ENCODE measurements around the gene LRP1.

LRP1 gene

DNA sequence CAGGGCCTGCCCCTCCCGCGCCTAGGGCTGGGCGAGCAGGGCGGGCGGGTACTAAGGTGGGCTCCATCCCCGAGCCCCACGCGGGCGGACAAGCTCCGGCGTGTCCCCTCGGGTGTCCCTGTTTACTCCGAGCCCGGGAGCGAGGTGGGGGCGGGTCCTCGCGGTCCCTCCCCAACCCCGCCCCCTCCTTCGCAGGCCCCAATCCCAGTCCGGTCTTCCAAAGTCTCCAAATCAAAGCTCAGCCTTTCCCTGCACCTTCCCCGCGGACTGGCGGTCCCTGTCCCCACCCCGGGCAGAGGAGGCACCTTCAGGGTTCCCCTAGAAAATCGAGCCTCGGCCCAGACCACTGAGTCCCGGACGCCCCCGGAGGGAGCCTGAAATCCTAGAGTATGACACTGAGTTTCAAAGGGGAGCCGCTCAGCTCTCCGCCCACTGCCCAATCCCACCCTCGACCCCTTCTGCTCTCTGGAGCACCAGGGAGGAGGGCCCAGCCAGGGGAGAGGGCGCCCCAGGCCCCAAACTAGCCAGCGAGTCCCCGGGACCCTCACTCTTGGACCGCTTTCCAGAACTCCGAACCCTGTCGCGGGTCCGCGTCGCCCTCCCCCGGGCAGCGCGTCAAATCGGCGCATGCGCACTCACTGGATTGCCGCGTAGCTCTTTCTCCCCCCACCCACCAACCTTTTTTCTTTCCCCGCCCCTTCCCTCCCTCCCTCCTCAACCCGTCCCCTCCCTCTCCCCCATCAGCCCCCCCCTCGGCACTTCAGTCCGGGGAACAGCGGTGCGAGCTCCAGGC, at the start of gene LRP1:
Gene LRP1 (plus strand): TSS at position 758 of the 793 bp plus-strand sequence. CDS start 482 bp downstream, outside the sequence.
- peak; percentile 73 for DNase-seq (ENCODE audit: low read depth, low spot score)

DNA sequence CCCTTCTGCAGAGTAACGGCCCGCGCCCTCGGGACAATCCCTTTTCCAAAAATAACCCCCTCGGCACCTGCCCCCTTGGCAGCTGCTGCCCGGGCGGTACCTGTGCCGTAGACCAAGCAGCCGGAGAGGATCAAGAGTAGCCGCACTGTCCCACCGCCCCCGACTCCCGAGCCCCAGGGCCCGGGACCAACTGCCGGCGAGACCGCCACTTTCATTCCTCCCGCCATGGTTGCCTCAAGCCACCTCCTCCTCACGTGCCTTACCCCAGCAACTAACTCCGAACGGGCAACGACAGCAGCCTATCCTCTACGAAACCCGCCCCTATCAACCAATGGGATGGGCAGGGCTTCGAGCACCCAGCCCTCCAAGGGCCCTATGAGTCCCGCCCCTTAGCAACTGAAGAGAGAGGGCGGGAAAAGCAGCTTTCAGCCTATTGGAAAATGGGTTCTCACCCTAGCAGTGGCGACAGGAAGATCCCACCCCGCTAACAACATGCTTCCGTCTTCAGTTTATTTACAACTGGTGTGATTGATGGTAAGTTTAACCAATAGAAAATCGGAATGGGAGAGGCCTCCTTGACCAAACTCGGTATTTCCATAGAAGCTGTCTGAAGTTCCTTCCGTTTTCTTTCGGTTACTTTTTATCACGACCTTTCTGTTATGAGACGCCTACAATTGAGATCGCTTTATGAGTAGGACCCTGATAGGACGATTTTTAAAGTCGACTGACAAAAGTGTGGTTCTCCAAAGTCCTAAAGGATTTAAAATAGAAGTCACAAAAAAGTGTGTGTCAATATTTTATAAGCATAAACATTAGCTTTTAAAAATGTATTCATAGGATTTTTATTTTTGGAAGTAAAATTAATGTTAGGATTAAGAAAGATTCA, 49.5 kb upstream of the LRP1 start, which contains the start of gene NEMP1:
Gene NEMP1 (minus strand): TSS at position 273 of the 886 bp plus-strand sequence. CDS start 46 bp downstream, at position 227.
- DNase-seq (ENCODE audit: low read depth, low spot score) = peak; percentile 99

DNA sequence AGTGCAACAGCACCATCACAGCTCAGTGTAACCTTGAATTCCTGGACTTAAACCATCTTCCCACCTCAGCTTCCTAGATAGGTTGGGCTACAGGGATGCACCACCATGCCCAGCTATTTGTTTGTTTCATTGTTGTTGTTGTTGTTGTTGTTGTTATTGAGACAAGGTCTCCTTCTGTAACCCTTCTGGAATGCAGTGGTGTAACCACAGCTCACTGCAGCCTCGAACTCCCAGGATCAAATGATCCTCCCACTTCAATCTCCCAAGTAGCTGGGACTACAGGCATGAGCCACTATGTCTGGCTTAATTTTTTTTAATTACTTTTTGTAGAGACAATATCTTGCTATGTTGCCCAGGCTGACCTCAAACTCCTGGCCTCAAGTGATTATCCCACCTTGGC, 48.5 kb upstream of the LRP1 start:
- no peak for DNase-seq (ENCODE audit: low read depth, low spot score)

DNA sequence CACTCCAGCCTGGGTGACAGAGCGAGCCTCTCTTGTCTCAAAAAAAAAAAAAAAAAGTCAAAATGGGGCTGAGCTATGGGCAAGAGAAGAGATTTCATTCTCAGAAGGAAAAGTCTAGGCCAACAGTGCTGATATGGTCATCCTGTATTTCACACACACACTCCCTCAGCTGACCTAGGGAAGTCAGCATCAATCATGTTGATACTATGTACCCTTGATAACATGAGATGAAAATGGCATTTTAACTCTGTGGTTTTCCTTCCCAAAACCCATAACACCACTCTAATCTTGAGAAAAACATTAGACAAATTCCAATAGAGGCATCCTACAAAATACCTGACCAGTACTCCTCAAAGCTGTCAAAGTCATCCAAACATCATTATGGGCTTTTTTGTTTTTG, 47.4 kb upstream of the LRP1 start:
- no peak for DNase-seq (ENCODE audit: low read depth, low spot score)

DNA sequence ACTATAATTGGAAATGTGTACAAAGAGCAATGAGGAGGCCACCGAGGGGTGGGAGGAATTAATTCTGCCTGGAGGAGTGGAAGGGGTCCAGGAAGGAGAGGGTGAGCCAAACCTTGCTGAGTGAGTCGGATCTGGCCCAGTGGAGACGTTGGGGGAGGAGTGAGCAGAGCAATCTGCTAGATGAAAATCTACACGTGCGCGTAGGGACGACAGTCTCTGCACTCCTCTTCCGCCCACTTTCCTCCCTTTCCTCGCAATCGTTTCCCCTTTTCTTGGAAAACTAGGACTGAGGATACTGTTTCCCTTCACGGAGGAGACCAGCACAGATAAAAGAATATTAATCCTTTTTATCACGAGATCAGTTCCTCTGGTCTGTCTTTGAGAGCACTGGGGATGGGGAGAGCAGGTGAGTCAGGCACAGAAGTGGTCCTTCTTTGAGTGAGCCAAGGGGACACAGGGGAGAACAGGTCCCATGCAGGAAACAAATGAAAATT, 42.2 kb upstream of the LRP1 start:
- no peak for DNase-seq (ENCODE audit: low read depth, low spot score)

DNA sequence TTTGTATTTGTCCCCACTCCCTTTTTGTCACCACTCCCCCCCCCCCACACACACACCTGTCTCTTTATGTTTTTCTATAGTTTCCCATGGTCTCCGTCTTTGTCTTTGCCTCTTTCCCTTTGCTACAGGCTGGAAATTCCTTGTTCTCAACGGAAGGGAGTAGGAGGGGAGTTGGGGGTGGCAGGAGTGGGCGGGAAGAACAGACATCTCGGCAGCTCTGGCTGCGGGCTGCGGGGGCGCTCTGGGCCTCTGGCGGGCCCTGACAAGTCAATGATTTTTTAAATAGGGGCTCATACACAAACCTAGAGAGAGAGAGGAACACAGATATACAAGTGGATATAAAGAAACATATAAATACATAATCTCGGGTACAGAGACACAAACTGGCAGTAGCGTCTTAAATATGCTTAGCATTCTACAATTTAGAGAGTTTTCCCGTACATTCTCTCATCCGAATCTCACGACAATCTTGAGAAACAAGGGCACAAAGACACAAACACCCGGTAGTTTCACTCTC, 41.7 kb upstream of the LRP1 start:
- DNase-seq (ENCODE audit: low read depth, low spot score) = no peak

DNA sequence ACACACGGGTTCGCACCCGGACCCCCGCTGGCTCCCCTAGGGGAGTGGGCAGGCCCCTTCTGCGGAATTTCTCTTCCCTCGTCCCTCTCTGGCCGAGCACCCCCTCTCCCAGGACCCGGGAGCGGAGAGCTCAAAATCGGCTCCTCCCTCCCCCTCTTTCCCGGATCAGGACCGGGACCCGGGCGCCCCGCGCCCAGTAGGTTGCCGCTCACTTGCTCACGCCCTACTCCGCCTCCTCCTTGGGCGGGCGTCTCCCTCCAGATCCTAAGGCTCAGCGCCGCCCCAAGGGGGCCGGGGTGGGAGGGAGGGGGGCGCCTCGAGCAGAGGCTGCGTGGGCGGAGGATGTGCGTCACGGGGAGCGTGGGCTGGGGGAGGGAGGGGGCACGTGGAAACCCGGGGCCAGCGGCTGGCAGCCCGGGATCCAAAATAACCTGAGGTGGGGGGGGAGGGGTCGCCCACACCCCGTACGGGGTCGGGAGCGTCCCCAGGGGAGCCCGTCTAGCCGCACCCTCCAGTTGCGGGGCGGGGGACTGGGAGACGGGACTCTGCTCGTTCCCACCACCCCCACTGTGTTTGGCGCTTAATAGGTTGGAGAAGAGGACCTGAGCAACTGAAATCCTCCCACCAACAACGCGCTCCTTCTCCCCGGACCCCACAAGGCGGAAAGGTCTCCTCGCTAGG, 41.1 kb upstream of the LRP1 start:
- no peak for DNase-seq (ENCODE audit: low read depth, low spot score)

DNA sequence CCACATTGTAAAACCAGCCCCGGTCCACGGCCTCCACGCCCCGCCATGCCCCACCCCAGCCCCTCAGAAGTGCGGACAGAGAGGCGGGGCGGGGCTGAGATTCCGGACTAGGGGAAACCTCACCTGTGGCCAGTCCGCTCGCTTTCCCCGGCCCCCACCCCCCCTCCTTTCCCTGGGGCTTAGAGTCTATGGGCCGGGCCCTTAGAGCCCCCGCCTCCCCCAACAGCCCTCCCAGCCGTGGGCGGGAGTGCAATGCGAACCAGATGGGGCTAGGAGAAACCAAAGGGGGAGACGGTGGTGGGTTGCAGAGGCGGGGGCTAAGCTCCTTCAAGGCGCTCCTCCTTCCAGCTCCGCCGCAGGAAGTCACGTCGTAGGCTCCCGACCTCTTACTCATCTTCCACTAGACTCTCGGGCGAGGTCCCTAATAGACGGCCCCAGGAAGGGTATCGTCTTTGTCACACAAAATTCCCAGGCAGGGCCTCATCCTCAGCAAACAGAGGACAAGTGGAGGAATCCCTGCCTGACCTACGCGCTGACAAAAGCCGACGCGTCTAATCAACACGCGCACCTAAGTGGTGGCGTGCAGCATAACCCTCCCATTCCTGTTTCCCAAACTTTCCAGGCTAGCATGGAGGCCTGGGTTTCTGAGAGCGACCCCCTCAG, 40.5 kb upstream of the LRP1 start:
- peak; percentile 80 for DNase-seq (ENCODE audit: low read depth, low spot score)

DNA sequence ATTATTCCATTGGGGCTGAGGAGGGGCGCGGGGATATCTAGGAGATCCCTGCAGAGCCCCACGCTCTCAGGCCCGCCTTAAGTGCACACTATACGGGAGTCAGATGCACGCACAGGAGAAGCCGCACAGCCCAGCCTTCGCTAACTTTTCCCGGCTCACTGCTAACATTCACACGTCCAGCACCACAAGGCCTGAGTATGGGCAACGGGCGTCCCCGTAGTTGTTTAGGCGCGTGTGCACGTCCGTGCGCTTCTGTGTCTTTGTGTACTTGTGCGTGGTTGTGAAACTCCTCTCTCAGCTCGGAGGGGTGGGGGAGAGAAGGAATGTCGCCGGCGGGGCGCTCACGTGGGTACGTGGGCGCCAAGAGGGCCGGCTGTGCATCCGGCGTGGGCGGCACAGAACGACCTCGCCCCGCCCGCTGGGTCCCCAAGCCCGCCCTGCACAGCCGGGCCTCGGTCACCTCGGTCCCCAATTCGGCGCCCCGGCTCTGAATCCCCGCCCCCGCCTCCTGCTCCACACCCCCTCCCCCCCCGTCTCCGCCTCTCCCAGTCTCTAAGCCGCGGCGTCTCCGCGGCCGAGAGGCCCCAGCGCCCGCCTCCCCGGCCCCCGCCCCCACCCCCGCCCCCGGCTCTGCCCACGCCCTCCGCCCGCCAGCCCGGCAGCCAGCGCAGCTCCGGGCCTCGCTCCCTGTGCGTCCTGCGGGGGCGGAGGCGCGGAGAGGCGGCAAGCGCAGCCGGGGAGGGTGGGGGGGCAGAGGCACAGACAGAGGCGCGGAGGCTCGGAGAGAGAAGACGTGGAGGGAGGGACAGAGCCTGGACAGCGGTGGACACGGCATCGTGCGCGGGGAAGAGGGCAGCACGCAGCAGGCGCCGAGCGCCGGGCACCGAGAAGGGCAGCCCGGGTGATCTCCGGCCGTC, 39.7 kb upstream of the LRP1 start, which contains the start of gene NAB2:
Gene NAB2 (plus strand): TSS at position 761 of the 917 bp plus-strand sequence. CDS start 158 bp downstream, outside the sequence.
- DNase-seq (ENCODE audit: low read depth, low spot score) = peak; percentile 81

DNA sequence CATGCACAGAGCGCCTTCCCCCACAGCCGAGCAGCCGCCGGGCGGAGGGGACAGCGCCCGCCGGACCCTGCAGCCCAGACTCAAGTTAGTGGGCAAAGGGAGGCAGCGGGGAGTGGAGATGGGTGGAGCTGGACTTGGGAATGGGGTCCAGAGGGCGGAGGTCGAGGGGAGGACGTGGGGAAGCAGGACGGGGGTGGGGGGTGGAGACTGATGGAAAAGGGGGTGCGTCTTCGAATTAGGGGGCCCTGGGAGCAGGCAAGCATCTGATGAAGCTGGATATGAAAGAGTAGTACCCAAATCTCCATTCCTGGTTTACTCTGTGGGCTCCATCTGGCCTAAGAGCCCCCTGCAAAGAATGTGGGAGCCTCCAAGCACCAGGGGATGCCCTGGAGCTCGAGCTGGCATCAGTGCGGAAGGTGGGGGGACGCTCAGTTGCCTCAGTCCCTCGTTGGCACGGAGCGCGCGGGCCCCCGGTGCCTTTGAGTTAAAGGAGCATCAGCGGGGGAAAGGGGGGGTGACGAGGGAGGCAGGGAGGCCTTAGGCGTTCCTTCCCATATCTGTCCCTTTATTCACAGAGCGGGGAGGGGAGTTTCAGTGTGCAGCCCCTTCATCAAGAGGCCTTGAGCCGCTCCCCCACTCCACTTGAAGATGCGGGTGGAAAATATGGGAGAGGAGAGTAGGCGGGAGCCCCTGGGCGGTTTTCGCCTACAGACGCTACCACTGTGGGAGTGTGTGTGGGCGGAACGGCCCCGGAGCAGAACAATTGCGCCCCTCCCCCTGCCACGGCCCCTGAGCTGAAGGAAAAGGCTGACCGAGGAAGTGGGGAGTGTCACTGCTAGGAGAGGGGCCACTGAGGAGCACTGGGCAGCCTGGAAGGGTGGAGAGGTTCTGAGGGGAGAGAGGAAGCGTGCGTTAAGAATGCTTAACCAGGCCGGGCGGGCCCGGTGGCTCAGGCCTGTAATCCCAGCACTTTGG, 38.7 kb upstream of the LRP1 start:
- no peak for DNase-seq (ENCODE audit: low read depth, low spot score)

DNA sequence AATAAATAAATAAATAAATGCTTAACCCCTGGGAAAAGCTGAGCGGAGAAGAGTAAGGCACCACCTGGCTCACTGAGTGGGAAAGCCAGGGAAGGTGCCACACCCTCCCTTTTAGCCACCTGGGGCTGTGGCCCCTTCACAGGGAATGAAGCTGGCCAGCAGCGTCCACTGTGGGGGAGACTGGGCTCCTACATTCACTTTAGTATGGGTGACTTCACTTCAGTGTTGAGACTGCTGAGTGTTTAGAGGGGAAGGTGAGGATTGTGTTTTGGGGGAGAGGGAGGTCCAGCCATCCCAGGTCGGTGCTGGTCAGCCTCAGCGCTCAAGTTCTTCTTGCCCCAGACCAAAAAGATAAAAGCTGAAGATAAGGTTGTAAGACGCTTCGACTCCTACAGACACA, 37.8 kb upstream of the LRP1 start:
- DNase-seq (ENCODE audit: low read depth, low spot score) = no peak

DNA sequence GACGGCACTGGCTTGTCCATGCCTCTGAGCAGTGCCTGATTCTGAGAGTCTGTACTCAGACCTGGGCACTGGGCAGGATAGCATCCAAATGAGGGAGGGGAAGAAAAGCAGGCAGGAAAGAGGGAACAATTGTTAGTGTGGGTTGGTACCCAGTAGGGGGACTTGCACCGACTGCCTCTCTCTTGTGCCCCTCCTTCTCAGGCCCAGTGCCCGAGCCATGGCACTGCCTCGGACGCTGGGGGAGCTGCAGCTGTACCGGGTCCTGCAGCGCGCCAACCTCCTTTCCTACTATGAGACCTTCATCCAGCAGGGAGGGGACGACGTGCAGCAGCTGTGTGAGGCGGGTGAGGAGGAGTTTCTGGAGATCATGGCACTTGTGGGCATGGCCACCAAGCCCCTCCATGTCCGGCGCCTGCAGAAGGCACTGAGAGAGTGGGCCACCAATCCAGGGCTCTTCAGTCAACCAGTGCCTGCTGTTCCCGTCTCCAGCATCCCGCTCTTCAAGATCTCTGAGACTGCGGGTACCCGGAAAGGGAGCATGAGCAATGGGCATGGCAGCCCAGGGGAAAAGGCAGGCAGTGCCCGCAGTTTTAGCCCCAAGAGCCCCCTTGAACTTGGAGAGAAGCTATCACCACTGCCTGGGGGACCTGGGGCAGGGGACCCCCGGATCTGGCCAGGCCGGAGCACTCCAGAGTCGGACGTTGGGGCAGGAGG, 37.2 kb upstream of the LRP1 start:
- DNase-seq (ENCODE audit: low read depth, low spot score) = no peak

DNA sequence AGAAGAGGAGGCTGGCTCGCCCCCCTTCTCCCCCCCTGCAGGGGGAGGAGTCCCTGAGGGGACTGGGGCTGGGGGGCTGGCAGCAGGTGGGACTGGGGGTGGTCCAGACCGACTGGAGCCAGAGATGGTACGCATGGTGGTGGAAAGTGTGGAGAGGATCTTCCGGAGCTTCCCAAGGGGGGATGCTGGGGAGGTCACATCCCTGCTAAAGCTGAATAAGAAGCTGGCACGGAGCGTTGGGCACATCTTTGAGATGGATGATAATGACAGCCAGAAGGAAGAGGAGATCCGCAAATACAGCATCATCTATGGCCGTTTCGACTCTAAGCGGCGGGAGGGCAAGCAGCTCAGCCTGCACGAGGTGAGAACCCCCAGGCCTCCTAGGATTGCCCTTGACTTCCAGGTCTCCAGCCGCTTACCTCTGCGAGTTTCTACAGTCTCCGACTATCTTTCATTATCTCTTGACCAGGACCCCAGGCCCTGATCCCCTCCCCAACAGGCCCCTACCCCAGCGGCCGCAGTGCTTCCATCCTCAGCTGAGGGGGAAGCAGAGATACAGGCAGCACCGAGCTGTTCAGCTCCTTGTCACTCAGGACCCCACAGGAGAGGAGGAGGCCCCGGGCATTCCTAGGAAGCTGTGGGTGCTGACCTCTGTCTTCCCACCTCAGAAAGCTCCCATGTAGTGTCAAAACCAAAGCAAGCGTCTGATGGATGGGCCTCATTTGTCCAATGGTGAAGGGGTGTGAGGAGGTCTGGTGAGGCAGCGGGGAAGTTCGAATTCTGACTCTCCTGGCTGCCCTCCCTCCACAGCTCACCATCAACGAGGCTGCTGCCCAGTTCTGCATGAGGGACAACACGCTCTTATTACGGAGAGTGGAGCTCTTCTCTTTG, 36.4 kb upstream of the LRP1 start:
- no peak for DNase-seq (ENCODE audit: low read depth, low spot score)

DNA sequence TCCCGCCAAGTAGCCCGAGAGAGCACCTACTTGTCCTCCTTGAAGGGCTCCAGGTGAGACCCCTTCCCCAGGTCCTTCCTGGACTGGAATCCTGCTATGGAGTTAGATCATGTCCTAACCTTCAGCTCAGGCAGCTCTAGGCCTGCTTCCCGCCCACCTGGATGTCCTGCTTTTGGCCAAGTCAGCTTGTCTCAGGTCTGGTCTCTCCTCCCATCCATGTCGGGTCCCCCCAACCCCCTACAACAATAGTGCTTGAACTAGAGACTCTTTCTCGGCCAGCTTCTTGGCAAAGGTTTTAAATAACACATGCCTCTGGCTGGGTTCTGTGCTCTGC, 35.8 kb upstream of the LRP1 start:
- DNase-seq (ENCODE audit: low read depth, low spot score) = no peak

DNA sequence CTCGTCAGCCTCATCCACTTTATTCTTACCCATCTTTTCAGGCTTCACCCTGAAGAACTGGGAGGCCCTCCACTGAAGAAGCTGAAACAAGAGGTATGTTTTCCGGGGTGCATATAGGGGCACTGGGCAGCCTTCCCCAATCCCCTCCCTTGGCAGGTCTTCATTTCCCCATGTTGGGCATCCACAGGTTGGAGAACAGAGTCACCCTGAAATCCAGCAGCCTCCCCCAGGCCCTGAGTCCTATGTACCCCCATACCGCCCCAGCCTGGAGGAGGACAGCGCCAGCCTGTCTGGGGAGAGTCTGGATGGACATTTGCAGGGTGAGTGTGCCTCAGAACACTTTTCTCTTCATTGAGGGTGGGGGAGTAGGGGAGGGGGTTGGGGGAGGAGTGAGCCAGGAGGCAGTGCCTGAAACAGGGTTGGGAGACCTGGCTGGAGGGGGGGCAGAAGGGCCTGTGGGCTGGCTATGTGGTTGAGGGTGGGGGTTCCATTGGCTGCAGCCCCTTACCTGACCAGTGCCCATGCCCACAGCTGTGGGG, 35.3 kb upstream of the LRP1 start:
- DNase-seq (ENCODE audit: low read depth, low spot score) = no peak

DNA sequence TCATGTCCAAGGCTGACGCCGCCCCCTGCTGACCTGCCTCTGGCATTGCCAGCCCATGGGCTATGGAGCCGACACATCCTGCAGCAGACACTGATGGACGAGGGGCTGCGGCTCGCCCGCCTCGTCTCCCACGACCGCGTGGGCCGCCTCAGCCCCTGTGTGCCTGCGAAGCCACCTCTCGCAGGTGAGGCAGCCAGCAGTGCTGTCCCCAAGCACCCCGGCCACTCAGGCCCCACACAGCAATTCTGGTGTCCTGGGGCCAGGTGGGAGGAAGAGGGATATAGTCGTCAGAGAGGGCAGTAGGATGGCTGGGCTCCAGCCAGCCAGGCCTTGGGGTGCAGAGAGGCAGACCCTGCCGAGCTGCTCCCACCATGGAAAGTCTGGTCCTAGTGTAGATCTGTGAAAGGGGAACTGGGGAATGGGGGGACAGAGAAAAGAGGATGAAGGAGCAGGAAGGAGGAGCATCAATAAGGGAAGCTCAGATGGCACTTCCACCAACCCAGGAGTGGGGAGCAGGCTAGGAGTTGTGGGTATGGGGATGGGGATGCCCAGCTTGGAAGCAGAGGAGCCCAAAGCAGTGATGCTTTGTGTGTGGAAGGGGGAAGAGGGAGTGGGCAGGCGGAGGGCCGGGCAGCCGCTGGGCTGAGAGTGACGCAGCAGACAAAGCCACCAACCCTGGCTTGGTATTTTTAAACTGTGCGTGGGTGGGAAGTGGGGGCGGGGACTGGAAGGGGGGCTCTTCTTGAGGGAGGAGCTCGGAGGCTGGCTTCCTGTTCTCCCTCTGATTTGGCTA, 34.7 kb upstream of the LRP1 start:
- DNase-seq (ENCODE audit: low read depth, low spot score) = no peak
